Fibroblast of mammary gland (primary cell): ENCODE measurements around the gene PRDM8.

ENCODE experiments used
- DNase-seq: peaks from one replicate; pipeline ENCODE4 v3.0.0-alpha.2; 2010; ENCODE audit warnings: low read depth
- H3K4me3 ChIP-seq: 2 replicates; pipeline ENCODE4 v1.5.1; 2011; ENCODE audit warnings: low read depth, mild to moderate bottlenecking, low read length, moderate library complexity; ENCODE audit not compliant: control insufficient read depth
- CTCF ChIP-seq: conservative IDR thresholded peaks from 2 replicates; pipeline ENCODE4 v1.5.1; 2011; ENCODE audit warnings: low read depth, low read length, inconsistent platforms; ENCODE audit not compliant: control insufficient read depth, insufficient read depth

PRDM8 gene

GRCh38 chr4:80249144-80249543 lies 51.8 kb downstream of the PRDM8 start:
- DNase-seq = no peak
- no peak for TF ChIP-seq CTCF

DNA sequence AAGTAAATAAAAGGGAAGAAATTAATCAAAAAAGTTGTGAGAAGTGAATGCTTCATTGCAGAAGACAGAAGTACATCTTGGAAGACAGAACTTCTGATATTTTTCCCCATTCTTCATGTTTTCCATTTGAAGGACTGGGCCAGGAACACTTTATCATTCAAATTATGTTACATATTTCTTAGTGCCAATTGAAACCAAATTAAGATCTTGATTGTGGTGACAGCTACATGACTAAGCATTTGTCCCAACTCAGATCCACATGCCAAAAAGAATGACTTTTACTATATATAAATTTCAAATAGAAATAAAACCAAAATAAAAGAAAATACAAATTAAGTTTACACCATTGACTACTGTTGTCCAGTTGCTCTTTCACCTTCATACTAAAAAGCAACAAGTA lies 55.1 kb downstream of the PRDM8 start:
- no peak for DNase-seq
- no peak for TF ChIP-seq CTCF

More at GRCh38 chr4:80249144-80249543, 51.8 kb downstream of the PRDM8 start:
- no peak overlapping the region for H3K4me3 ChIP-seq

GRCh38 chr4:80252953-80253352 lies 55.6 kb downstream of the PRDM8 start:
- DNase-seq = no peak
- no peak for TF ChIP-seq CTCF
- H3K4me3 ChIP-seq = no peak overlapping the region

More for the DNA sequence above, 55.1 kb downstream of the PRDM8 start:
- H3K4me3 ChIP-seq = no peak overlapping the region

DNA sequence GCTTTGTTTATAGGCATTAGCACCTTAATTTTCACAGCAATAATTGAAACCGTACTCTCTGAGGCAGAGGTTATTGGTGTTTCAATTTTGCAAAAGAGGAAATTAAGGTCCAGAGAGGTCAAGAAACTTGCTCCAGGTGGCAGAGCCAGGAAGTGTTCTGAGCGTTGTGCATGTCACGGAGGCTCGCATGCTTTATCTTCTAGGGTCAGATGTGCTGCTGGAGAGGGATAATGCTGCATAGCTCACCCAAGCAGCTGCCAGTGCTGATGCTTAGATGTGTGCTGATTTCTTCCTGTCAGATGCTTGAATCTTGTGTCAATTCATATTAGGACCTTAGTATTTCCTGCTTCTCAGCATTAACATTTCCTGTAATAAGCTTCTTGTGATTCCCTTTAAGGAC lies 56.2 kb downstream of the PRDM8 start:
- H3K4me3 ChIP-seq = no peak overlapping the region
- TF ChIP-seq CTCF = no peak
- DNase-seq = no peak
